ENCODE results near the gene CSF2RB.

Gene CSF2RB

DNA sequence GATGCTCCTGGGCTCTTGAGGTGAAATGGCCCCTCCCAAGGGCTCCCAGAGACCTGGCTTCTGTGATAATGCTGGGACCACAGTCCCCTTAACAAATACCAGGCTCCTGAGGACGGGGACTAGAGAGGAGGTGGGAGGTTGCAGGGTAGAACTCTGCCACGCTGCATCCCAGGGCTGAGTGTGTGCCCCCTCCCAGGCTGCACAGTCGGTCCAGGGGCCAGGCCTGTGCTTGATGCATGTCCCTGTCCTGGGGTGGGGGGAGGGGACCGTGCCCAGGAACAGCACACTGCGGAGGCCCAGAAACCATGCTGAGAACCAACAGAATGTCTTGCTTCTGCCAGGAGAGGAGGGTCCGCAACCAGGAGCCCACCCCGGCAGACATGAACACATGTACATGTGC is 9.3 kb downstream of the CSF2RB start:
- DNase-seq, result no peak

DNA sequence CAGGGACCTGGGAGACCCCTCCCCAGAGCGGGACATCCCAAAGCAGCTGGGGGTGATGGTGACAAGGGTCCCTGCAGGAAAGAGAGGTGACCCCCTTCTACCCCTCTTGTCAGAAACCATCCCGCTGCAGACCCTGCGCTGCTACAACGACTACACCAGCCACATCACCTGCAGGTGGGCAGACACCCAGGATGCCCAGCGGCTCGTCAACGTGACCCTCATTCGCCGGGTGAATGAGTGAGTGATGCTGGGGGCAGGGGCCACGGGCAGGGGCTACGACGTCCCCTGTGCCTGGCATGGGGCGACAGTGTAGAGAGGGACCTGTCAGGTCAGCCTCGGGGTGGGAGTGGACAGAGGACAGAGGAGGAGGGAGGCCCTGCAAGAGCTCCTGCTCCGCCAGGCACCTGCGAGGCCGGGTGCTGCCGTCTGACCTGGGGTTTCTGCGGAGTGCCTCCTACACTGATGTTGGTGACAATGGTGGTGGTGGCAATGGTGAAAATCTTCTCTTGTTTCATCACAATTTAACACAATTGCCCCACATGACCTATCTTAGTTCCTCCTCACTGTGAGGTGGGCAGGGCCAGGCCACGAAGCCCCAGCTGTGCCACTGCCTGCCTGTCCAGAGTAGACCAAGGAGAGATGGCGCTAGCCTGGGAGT is 9.8 kb downstream of the CSF2RB start:
- no peak for DNase-seq

DNA sequence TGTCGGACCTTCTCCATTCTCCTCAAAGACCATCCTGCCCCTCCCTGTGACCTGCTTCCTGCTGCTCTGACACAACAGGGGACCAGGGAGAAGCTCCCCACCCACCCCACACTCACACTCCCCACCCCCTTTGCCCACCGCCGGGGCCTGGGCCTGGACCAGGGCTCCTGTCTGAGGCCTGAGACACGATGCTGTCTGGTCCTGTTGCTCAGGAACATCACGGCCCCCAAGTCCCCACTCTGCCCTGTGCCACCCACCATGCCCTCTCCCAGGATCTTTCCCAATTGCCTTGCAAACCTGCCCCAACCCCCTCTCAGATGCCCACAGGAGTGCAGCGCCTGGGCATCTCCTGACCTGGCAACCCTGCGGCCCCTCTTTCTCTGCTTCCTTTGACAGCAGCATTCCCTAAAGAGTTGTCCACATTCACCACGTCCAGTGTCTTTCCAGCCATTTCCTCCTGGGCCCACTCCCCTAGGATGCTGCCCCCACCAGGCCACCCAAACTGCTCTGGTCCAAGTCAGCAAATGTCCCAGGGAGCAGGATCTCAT is 10.8 kb downstream of the CSF2RB start:
- no peak for DNase-seq

DNA sequence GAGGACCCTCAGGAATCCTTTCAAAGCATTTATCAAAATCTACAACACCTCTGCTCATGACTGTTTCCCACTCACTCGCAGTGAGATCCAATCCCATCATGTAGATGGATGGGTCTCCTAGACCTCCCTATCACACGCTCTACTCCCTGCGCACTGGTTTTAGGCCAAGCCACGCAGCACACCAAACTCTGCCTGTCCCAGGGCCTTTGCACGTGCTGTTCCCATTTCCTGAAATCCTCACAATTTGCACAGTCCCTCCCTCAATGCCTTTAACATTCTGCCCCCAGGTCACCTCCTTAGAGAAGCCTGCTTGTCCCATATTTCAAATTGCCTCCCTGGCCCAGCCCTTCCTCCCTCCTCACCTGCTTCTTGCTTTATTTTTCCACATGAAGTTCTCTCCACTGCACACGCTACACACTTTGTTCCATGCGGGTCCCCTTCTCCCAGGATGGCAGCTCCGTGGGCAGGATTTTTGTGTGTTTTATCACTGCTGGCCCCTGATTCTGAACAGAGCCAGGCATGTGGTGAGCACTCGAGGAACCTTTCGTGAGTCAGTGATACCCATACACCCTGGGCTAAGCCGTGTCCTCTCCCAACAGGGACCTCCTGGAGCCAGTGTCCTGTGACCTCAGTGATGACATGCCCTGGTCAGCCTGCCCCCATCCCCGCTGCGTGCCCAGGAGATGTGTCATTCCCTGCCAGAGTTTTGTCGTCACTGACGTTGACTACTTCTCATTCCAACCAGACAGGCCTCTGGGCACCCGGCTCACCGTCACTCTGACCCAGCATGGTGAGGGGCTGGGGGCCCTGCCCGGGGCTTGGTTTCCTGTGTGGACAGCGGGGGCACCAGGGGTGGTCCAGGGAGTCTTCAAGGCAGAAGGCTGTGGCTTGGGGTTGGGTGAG is 12.2 kb downstream of the CSF2RB start:
- no peak for DNase-seq

DNA sequence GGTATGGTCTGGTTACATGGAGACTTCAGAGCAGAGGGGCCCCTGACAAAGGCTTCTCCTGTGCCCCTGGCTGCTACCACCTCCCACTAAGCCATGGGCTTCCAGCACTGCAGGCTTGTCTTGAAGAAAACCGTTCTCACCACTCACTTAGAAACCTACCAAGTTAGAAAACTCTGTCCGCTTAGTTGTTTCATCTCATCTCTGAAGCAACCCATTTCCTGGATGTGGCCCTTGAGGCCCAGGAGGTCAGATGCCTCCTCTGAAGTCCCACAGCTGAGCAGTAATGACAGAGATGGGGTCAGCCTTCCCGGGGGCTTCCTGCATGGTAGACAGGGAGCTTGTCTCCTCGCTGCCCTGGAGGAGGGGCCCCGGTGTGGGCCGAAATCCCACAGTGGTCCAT is 12.9 kb downstream of the CSF2RB start:
- DNase-seq, result no peak

DNA sequence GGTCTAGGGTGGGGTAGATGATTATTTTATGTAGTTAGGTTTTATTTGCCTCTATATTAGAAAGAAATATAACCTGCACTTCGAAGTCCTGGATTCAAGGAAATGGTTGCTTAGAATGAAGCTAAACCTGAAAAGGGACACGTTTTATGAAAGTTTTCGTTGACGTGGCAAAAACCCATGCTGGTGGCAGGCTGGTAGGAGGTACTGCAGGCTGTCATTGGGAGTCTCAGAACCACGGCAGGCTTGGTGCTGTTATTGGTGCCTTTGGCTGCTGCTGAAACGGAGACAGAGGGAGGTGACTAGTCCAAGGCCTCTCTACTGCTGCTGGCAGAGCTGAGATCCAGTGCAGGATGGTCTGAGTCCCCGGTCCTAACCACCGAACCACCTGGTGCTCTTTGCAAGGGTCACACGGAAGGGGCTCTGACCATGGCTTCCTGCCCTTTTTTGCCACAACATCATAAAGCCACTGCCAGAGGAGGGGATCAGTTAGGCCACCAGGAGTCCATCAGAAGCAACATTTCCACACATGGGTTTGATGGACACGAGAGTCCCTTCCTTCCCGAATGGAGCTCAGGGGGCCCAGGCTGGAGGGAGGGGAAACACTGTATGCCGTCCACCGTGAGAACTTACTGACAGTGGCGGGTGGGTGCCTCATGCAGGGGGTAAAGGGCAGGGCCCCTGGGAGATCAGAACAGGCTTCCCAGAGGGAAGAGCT is 13.4 kb downstream of the CSF2RB start:
- DNase-seq, result no peak

DNA sequence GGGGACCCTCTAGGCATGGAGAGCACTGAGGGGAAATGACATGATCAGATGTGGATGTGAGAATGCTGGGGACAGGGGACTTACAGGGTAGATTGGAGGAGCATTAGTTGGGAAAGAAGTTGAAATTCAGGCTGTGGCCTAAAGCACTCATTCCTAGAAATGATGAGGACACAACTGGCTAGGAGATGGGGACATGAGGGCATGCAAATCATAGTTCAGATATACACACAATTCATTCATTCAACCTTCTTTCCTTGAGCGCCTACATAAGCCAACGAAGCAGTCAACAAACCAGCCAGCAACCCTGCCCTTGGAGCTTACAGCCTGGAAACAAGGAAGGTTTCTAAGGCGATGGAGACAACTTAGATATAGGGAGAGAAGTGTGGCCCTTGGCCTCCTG is 14.2 kb downstream of the CSF2RB start:
- DNase-seq, result no peak

DNA sequence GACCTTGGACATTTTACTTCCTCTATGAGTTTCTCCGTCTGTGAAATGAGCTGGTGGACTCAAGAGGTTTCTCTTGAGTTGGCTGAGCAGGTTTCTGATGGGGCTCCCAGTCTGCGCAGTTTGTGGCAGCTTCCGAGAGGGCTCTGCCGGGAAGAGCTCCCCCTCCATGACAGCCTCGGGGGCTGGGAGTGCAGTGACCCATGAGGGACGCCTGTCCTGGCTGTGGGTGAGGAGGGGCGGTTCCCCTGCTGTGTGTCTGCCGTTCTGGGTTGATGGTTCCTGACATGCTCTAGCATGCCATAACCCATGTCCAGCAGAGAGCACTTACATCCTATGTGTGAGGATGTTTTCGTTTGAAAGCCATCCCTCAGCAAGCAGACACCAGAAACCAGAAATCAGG is 14.8 kb downstream of the CSF2RB start:
- DNase-seq, result no peak

DNA sequence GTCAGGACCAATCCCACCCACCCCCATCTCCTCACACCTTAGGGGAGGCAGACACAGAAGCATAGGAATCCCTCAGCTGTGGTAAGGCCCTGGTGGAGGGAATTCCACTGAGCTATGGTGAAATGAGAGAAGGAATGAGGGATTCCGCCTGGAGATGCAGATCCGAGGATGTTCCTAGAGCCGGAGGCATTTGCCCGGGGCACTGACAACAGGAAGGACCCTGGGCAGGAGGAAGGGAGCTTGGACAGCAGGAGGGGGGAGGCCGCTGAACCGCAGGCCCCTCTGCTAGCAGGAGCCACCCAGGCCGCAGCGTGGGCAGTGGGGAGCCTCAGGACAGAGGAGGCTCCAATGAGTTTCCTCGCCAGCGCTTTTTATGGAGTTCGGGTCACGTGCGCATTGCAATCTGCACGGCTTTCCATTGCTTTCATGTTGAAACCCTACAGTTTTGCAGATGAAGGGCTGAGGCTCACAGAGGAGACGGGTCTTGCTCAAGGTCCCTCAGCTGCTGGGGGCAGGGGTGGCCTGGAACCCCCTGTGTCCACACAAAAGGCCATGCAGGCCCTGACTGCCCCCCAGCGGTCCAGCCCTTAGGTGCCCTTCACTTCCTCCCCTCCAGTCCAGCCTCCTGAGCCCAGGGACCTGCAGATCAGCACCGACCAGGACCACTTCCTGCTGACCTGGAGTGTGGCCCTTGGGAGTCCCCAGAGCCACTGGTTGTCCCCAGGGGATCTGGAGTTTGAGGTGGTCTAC is 15.5 kb downstream of the CSF2RB start:
- no peak for DNase-seq

DNA sequence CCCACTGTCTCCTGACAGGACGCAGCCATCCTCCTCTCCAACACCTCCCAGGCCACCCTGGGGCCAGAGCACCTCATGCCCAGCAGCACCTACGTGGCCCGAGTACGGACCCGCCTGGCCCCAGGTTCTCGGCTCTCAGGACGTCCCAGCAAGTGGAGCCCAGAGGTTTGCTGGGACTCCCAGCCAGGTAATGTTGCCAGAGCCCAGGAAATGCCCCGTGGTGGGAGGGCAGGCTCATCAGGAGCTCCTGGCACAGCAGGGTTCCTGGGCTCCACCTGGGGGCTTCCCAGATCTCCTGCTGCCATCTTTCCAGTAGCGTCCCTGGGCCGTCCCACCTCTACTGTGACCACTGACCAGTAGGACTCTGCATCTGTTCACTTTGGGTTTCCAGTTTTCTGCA is 16.2 kb downstream of the CSF2RB start:
- DNase-seq, result no peak

DNA sequence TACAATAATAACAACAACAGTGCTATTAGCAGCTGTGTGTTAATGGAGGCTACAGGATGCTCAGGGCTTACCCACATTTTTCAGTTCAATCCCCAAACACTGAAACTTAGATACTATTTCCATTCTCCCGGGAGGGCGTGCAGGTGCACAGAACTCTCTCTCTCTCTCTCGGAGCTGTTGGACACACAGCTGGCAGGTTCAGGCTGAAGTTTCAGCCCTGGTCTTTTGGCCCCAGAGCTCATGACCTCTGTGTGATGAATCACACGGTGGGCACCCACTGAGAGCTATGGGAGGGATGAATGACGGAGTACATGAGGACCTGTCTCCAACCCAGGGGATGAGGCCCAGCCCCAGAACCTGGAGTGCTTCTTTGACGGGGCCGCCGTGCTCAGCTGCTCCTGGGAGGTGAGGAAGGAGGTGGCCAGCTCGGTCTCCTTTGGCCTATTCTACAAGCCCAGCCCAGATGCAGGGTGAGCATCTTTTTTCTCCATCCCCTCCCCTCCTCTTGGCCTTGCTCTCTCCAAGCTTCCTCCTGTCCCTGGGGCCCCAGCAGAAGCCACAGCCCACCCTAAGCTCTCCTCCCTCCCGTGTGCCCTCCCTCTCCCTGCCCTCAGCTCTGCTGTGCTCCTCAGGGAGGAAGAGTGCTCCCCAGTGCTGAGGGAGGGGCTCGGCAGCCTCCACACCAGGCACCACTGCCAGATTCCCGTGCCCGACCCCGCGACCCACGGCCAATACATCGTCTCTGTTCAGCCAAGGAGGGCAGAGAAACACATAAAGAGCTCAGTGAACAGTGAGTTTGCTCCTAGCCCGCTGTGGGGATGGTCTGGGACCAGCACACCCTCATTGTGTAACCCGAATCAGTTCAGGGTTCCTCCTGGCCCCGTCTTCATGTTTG is 16.9 kb downstream of the CSF2RB start:
- DNase-seq, result no peak

DNA sequence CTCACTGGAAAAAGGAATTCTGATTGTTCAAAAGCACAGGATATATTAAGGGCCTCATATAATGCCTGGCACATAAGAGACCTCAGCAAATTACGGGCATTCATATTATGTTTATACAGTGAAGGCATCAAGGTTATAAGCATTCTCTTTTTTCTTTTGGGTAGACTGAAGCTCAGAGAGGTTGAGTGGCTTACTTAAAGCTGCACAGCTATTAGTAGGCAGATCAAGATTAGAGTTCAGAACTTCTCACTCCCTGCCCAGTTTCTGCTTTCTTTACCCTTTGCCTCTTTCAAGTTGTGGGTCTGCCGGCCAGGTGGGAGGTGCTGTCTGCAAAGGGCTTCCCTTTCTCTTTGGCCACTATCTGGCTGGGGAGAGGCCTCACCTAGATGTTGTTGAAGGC is 18.0 kb downstream of the CSF2RB start:
- DNase-seq, result no peak

DNA sequence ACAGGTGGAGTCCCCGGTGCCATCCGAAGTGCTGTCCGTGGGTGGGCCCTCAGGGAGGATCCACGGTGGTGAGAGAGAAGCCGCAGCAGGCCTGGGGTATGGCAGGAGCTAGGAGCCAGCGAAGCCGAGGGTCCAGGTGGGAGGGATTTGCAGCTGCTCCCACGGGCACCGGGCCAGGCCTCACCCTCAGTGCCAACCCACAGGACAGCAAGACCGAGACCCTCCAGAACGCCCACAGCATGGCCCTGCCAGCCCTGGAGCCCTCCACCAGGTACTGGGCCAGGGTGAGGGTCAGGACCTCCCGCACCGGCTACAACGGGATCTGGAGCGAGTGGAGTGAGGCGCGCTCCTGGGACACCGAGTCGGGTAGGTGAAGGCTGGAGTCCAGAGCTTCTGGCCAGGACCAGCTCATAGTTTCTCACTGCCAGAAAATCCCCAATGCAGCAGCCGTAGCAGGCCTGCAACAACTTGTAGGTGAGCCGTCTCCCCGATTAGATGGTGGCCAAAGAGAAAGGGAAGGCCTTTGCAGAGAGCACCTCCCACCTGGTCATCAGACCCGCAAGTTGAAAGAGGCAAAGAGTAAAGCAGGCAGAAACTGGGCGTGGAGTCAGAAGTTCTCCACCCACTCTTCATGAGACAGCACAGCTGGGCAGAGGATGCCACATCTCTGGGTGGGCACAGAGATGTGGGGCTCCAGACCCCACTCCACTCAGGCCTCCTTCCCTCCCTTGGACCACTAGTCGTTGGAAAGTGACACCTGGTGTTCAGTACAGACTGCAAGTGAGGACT is 20.4 kb downstream of the CSF2RB start:
- DNase-seq, result no peak

DNA sequence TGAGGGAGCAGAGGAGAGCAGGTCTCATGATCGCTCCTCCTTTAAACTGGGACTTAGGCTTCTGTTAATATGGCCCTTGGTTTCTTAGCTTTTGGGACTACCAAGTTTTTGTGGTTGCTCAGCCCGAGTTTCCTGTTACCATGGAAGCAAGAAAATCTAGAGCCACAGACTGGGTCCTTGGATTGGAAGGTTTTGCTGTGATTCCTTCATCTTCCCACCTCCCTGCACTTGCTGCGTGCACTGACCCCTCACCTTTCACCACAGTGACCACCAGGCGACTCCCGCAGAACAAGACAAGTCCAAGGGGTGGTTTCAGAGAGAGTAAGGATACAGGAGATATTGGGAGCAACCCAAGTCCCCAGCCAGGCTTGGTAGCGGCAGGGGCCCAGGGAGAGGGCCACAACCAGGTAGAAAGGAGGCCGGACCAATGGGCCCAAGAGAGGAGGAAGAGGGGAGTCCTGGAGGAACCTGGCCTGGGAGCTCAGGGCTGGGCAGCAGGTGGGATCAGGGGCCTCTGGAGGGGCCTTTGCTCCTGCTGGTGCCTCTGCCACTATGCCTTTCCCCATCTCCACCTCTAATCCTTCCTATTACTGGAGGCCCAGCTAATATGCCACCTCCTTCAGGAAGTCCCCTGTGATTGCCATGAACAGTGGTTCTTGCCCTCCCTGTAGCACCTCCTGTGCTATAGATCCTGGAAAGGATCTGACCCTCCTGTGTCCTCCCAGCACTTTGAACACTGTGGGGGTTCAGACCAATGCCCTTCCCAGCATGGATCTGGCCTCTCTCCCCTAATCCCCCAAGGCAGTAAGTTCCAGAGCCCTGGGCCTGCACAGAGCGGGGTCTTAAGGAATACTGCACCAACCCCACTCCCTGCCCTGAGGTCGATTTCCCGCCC is 21.2 kb downstream of the CSF2RB start:
- no peak for DNase-seq

DNA sequence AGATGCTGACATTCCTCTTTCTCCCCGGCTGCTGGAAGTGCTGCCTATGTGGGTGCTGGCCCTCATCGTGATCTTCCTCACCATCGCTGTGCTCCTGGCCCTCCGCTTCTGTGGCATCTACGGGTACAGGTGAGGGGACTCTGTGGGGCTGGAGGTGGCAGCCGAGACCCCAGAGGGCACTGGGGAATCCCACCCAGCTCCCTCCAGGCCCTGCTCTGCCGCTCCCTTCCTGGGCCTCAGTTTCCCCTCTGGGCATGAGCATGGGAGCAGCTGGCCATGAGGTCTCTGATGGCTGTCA is 21.8 kb downstream of the CSF2RB start:
- DNase-seq, result no peak

DNA sequence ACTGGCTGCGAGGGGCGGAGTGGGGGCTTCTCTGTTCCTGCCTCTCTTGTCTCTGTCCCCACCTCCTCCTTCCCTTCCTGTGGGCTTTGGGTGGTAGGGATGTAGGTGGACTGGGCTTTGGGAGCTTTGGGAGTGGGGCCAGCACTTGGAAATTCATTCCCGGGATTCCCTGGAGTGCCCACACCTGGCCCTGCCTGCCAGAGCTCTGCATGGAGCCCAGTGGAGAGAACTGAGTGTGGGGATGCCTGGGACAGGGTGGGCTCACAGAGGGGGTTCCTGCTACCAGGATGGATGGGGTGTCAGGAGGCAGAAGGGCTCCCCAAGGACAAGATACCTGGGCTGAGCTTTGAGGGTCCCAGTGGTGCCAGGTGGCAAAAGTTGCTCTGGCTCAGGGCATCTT is 22.3 kb downstream of the CSF2RB start:
- no peak for DNase-seq

DNA sequence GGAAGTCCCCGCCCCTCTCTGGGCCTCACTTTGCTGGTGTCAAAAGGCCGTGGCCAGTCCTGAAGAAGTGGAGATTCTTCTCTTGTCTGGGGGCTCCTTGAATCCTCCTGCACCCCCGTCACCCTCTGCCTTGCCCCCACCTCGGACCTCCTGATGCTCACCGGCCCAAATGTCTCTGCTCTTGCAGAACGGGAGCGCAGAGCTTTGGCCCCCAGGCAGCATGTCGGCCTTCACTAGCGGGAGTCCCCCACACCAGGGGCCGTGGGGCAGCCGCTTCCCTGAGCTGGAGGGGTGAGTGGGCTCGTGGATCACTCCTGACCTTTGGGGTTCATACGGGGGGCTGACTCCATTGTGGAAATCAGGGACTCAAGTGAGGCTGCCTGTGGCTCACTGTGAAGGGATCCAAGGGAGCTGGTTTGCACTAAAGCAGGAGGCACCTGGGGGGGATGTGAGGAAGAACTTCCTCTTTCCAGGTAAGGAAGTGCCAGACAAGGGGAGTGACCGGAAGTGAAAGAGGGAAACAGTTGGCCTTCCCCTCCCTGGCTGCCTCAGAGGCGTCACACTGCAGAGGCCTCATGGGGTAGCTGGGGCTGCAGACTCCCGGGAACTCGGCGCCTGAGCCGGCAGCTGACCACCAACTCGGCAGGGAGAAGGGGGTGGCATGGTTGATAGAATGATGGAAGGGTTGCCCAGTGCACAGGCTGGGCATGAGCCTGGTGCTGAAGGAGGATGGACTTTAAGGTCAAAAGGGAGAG is 23.1 kb downstream of the CSF2RB start:
- no peak for DNase-seq

DNA sequence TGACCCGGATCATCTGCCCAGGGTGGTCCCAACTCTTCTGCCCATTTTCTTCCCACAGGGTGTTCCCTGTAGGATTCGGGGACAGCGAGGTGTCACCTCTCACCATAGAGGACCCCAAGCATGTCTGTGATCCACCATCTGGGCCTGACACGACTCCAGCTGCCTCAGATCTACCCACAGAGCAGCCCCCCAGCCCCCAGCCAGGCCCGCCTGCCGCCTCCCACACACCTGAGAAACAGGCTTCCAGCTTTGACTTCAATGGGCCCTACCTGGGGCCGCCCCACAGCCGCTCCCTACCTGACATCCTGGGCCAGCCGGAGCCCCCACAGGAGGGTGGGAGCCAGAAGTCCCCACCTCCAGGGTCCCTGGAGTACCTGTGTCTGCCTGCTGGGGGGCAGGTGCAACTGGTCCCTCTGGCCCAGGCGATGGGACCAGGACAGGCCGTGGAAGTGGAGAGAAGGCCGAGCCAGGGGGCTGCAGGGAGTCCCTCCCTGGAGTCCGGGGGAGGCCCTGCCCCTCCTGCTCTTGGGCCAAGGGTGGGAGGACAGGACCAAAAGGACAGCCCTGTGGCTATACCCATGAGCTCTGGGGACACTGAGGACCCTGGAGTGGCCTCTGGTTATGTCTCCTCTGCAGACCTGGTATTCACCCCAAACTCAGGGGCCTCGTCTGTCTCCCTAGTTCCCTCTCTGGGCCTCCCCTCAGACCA is 24.0 kb downstream of the CSF2RB start:
- DNase-seq, result no peak

DNA sequence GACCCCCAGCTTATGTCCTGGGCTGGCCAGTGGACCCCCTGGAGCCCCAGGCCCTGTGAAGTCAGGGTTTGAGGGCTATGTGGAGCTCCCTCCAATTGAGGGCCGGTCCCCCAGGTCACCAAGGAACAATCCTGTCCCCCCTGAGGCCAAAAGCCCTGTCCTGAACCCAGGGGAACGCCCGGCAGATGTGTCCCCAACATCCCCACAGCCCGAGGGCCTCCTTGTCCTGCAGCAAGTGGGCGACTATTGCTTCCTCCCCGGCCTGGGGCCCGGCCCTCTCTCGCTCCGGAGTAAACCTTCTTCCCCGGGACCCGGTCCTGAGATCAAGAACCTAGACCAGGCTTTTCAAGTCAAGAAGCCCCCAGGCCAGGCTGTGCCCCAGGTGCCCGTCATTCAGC is 24.6 kb downstream of the CSF2RB start:
- no peak for DNase-seq
